Parathyroid adenoma (tissue), 2 donors: ENCODE measurements around the gene NR1H2.

Source experiments
- H2AFZ ChIP-seq: fragments of 300-600 bp; sonication (generic); one replicate; pipeline ENCODE4 v1.7.0; 2017; ENCODE audit warnings: antibody characterized with exemption, mild to moderate bottlenecking
- H3K27ac ChIP-seq: fragments of 300-600 bp; sonication (generic); one replicate; pipeline ENCODE4 v1.7.0; 2017
- H3K27me3 ChIP-seq: fragments of 300-600 bp; sonication (generic); one replicate; pipeline ENCODE4 v1.7.0; 2017; ENCODE audit warnings: low read length; ENCODE audit not compliant: control insufficient read depth, insufficient read depth
- H3K36me3 ChIP-seq: fragments of 300-600 bp; sonication (generic); one replicate; pipeline ENCODE4 v1.7.0; 2017; ENCODE audit warnings: low read length; ENCODE audit not compliant: control insufficient read depth, insufficient read depth
- H3K4me1 ChIP-seq: fragments of 300-600 bp; sonication (generic); one replicate; pipeline ENCODE4 v1.7.0; 2017; ENCODE audit warnings: control low read depth
- H3K4me2 ChIP-seq: fragments of 300-600 bp; sonication (generic); one replicate; pipeline ENCODE4 v1.7.0; 2017; ENCODE audit warnings: low read length
- H3K4me3 ChIP-seq: fragments of 300-600 bp; sonication (generic); one replicate; pipeline ENCODE4 v1.7.0; 2017; ENCODE audit warnings: low read depth, low read length
- H3K79me2 ChIP-seq: fragments of 300-600 bp; sonication (generic); one replicate; pipeline ENCODE4 v1.7.0; 2017; ENCODE audit warnings: control low read depth
- H3K9ac ChIP-seq: fragments of 300-600 bp; sonication (generic); one replicate; pipeline ENCODE4 v1.7.0; 2017; ENCODE audit warnings: mild to moderate bottlenecking
- H3K9me3 ChIP-seq: fragments of 300-600 bp; sonication (generic); one replicate; pipeline ENCODE4 v1.7.0; 2017; ENCODE audit warnings: low read length; ENCODE audit not compliant: control insufficient read depth
- TF ChIP-seq, protein P1 (sequence below): fragments of 300-600 bp; sonication (generic); IDR thresholded peaks from one replicate; pipeline ENCODE4 v1.7.0; 2017; ENCODE audit warnings: antibody characterized with exemption, mild to moderate bottlenecking
- donor health status: primary hyperparathyroidism.

Gene NR1H2

DNA sequence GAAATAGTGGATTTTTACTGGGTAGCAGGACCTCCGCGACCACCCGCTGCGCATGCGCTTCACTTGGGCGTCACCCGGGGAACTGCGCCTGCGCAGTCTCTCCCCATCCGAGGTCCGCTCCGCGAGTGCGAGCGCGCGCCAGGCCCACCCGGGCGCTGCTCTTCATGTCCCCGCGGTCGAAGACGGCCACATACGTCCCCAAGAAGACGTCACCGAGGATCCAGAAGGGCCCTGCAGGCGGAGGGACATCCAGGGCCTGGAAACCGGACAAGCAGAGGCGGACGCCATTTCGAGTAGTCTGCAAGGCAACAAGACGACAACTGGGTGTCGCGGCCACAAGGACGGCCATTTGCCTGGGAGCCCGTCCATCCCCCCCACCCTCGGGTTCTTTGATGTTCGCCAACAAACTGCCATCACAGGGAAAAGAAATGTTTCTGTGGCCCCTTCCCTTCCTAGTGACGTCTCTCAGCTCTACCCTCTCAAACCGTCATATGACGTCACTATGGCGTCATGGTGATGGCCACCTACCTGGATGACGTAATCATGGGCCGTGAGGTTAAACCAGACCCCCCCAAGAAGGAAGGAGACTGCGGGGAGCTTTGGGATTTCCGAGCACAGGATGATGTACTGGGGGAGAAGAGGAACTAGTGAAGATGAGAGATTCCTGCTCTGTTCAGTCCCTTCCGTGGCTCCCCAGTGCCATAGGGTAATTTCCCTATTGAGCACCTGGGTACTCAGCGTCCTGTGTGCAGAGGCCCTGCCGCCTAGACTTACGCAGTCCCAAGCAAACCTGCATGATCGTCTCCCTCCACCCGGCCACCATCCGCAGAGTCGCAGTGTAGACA is 17.6 kb upstream of the NR1H2 start:
- Histone ChIP-seq H3K27me3 (no peaks in the 10 kb centered on the region), H3K9ac (no peak overlapping the region), H3K4me1 (no peaks in the 10 kb centered on the region), H3K79me2 (no peaks in the 10 kb centered on the region), H3K27ac (peak overlapping the region; percentile 67), H3K4me3 (peak overlapping the region; percentile 81), H2AFZ (peak overlapping the region; percentile 93), H3K36me3 (no peaks in the 10 kb centered on the region), H3K4me2 (no peak overlapping the region), H3K9me3 (no peaks in the 10 kb centered on the region)
- TF ChIP-seq, protein P1, sequence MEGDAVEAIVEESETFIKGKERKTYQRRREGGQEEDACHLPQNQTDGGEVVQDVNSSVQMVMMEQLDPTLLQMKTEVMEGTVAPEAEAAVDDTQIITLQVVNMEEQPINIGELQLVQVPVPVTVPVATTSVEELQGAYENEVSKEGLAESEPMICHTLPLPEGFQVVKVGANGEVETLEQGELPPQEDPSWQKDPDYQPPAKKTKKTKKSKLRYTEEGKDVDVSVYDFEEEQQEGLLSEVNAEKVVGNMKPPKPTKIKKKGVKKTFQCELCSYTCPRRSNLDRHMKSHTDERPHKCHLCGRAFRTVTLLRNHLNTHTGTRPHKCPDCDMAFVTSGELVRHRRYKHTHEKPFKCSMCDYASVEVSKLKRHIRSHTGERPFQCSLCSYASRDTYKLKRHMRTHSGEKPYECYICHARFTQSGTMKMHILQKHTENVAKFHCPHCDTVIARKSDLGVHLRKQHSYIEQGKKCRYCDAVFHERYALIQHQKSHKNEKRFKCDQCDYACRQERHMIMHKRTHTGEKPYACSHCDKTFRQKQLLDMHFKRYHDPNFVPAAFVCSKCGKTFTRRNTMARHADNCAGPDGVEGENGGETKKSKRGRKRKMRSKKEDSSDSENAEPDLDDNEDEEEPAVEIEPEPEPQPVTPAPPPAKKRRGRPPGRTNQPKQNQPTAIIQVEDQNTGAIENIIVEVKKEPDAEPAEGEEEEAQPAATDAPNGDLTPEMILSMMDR, result no peak

DNA sequence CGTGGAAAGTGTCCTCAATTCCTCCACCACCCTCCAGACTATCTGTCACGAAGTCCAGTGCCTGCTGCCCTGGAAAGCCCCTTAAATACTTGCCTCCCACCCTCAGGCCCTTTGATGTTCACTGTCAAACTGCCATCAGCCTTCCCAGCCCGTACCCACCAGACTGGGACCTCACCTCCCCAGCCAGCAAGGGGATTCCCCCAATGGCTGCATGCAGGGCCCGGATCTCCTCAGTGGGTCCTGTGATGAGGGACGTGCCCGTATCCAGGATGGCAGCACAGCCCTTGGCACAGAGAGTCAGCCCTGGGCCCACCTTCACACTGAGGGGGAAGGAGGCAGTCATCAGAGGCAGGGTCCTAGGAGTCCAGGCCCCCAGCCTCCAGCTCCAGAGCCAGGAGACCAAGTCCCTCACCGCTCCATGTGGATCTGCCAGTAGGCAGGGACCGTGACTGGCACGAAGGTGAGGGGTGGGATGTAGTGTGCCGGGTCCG is 16.9 kb upstream of the NR1H2 start:
- H3K4me2 ChIP-seq, result no peak overlapping the region
- H3K9me3 ChIP-seq, result no peaks in the 10 kb centered on the region
- H3K27ac ChIP-seq, result no peak overlapping the region
- no peaks in the 10 kb centered on the region for H3K79me2 ChIP-seq
- no peak overlapping the region for H3K9ac ChIP-seq
- H3K4me3 ChIP-seq, result no peak overlapping the region
- H3K36me3 ChIP-seq, result no peaks in the 10 kb centered on the region
- H3K27me3 ChIP-seq, result no peaks in the 10 kb centered on the region
- H3K4me1 ChIP-seq, result no peaks in the 10 kb centered on the region
- H2AFZ ChIP-seq, result no peak overlapping the region
- TF ChIP-seq, protein P1, result no peak

DNA sequence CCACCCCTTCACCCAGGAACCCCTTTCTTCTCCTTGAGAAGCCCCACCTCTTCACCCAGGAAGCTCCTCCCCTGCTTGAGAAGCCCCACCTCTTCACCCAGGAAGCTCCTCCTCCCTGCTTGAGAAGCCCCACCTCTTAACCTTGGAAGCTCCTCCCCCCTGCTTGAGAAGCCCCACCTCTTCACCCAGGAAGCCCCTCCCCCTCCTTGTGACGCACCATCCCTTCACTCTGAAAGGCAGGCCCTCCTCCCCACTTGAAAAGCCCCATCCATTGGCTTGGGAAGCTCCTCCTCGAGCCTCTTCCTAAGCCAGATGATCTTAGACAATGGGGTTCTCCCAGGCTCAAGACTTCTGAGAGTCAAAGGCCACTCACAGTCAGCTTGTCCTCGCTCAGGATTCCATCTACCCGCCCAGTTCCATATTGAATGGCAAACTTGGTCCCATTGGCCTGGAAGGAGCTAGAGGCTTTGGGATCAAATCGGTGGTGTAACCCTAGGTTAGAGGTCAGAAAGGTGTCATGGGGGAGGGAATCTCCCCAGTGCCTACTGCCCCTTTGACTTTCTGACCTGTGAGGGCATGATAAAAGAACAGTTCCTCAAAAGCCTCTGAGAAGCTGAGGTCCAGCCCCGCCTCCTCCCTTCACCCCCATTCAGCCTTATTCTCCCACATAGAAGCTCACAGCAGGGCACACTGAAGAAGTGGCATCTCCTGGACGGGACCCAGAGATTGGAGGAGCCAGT is 14.8 kb upstream of the NR1H2 start:
- Histone ChIP-seq H2AFZ (no peak overlapping the region), H3K4me3 (no peak overlapping the region), H3K4me1 (no peaks in the 10 kb centered on the region), H3K9ac (no peak overlapping the region), H3K27me3 (no peaks in the 10 kb centered on the region), H3K9me3 (no peaks in the 10 kb centered on the region), H3K36me3 (no peaks in the 10 kb centered on the region), H3K27ac (no peak overlapping the region), H3K4me2 (no peak overlapping the region), H3K79me2 (no peaks in the 10 kb centered on the region)
- TF ChIP-seq, protein P1, result no peak

DNA sequence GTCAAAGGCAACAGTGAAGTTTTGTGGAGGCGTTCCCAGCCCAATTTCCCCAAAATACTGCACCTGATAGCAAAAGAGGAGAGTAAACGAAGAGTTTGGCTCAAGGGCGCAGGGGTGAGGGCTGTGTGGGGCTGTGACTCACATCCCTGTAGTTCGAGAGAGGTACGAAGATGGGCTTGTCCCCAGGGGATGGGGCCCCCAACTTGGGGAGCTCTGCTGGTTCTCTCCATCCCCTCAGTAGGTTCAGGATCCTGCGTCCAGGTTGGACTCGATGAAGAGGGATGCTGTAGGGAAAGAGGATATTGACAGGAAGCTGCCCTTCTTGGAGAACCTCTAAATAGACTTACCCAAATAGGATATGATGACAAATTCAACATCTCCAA is 14.2 kb upstream of the NR1H2 start:
- Histone ChIP-seq H3K4me1 (no peaks in the 10 kb centered on the region), H3K27ac (no peak overlapping the region), H2AFZ (no peak overlapping the region), H3K79me2 (no peaks in the 10 kb centered on the region), H3K36me3 (no peaks in the 10 kb centered on the region), H3K9ac (no peak overlapping the region), H3K9me3 (no peaks in the 10 kb centered on the region), H3K4me2 (no peak overlapping the region), H3K4me3 (no peak overlapping the region), H3K27me3 (no peaks in the 10 kb centered on the region)
- TF ChIP-seq, protein P1, result no peak
